Activated T-cell treated with anti-CD3 and anti-CD28 coated beads, Interleukin-2, amount 50 U/mL, for 1 hour (primary cell): Measurements from ENCODE around the gene TRIM43B.
A peak's percentile ranks its signal among the peaks of the same experiment; 100 is the strongest.
"Not testable (repeated sequence)": the region's sequence is repeated elsewhere in the genome, so short reads cannot be mapped to it uniquely, and the experiment has no call there.

ENCODE experiments used
- DNase-seq: peaks from one replicate; pipeline ENCODE4 v3.0.0-alpha.2; 2020

The TRIM43B gene

GRCh38 chr2:95484654-95485053 is at the start of gene TRIM43B:
Gene TRIM43B (minus strand): TSS chr2:95484754. CDS start chr2:95482714, 2,040 bp downstream.
- DNase-seq: not testable (repeated sequence)

- no peak for DNase-seq
Measured at GRCh38 chr2:95531254-95531771, 46.8 kb upstream of the TRIM43B start.

GRCh38 chr2:95530734-95531133 is 46.2 kb upstream of the TRIM43B start:
- no peak for DNase-seq

DNA sequence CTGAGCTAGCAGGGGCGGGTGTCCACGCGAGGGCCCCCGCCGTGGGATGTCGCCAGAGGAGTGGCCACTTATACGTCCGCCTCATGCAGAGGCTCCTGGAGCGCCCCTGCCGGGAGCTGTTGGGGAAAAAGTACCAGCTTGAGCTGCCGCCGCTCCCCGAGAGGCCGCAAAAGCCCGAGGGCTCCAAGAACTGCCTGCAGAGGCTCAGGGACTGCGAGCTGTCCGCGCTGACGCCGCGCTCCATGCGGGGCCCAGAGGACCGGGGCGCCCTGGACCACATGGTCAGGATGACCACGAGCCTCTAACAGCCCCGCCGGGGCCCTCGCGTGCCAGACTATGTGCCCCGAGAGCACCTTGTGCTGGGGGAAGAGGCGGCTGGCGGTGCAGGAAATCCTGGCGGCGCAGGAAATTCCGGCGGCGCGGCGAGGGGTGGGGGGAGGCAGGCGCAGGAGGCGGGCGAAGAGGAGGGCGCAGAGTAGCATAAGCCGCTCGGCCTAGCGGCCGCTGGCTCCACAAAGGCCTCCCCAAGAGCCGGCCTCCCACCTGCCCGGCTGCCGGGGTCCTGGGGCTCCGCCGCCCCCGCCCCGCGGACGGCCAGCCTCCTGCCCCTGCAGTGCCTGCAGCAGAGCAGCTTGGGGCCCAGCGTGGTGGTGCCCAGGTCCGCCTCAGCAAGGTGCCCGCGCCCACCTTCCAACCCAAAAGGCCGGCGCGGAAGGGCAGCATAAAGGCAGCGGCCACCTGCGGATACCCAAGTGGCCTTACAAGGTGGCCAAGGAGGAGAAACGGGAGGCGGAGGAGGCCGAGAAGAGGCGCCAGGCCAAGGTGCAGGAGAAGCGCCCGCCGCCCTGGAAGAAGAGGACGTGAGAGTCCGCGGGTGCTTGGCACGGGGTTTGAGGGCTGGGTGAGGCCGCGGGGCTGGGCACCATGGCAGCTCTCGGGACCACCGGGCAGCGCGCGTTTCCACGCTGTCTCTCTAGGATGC is 42.1 kb upstream of the TRIM43B start:
- DNase-seq: peak; percentile 51

- no peak for DNase-seq
Measured at GRCh38 chr2:95525294-95526035, 40.9 kb upstream of the TRIM43B start.

GRCh38 chr2:95524195-95524594 is 39.6 kb upstream of the TRIM43B start:
- no peak for DNase-seq

DNA sequence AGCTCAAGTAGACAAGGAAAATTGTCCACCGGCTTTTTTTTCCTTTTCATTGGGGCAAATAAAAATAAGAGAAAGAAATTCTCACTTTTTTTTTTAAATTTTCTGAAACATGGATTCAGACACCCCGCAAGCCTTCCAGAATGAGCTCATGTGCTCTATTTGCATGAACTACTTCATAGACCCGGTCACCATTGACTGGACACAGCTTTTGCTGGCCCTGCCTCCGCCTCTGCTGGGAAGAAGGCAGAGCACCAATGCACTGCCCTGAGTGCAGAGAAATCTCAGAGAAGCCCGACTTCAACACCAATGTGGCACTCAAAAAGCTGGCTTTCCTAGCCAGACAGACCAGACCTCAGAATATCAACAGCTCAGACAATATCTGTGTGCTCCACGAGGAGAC is 30.2 kb upstream of the TRIM43B start:
- DNase-seq: no peak

GRCh38 chr2:95514226-95514625 is 29.7 kb upstream of the TRIM43B start:
- not testable (repeated sequence) for DNase-seq

GRCh38 chr2:95509408-95509807 is 24.9 kb upstream of the TRIM43B start:
- DNase-seq: no peak

DNA sequence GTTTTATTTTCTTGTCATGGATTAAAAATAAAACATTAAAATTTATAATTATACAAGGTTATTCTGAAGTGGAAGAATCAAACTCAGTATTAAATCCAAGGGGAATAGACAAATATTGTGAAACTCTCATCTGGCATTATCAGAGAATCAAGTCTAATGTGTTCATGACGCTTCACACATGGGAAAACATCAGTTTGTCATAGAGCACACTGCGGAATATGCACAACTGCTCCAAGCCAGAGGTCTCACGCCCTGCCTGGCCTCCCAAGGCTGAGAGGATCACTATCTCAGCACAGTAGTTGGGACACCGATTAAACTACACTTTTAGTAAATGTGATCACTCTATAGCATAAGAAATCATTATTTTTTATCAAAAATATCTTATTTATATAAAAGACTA is 20.7 kb upstream of the TRIM43B start:
- no peak for DNase-seq

DNA sequence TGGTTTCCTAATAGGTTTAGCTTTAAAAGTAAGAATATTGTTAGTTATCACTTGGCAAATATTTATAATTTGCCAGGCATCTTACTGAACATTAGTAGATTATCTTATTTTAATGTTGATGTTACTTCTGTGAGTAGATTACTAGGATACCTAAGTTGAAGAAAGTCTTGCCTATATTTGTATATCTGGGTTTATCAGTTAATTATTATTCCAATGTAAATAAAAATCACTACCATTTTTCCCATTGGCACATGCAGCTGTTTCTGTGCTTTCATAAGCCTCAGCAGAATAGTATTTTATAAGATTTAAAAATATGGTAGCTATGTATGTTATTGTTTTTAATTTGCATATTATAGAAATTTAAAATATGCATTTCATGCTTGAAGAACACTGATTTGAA is 16.3 kb upstream of the TRIM43B start:
- DNase-seq: no peak

- DNase-seq: not testable (repeated sequence)
Measured at GRCh38 chr2:95492076-95492475, 7.5 kb upstream of the TRIM43B start.

GRCh38 chr2:95475025-95475424 is 9.5 kb downstream of the TRIM43B start:
- DNase-seq: not testable (repeated sequence)

DNA sequence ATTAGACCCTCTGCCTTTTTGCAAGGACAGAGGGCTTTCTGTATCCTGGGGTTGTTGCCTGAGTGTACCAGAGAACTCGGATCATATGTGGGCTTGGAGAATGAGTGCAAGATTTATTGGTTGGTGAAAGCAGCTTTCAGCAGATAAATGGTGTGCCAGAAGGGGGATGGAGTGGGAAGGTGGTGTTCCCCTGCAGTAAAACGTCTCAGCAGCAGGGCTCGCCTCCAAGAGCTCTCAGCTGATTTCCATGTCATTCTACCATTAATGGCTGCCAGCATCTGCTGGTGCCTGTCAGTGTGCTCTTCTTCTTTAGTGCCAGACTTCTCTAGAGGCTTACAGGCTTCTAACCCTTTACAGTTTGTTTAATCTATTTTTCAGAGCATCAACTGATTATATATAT is 16.6 kb downstream of the TRIM43B start:
- not testable (repeated sequence) for DNase-seq

DNA sequence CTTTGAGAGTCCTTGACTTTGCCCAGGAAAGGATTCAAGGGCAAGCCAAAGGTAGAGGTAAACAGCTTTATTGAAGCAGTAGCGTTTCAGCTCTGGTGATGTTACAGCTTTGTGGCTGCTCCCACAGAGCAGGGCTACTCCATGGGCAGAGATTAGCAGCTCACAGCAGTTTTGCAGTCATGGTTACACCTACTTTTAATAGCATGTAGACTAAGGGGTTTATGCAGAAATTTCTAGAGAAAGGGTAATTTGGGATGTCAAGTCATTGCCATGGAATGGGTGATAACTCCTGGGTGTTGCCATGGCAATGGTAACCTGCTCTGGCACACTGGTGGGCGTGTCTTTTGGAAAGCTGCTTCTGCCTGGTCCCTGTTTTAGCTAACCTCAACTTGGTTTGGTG is 18.0 kb downstream of the TRIM43B start:
- not testable (repeated sequence) for DNase-seq

DNA sequence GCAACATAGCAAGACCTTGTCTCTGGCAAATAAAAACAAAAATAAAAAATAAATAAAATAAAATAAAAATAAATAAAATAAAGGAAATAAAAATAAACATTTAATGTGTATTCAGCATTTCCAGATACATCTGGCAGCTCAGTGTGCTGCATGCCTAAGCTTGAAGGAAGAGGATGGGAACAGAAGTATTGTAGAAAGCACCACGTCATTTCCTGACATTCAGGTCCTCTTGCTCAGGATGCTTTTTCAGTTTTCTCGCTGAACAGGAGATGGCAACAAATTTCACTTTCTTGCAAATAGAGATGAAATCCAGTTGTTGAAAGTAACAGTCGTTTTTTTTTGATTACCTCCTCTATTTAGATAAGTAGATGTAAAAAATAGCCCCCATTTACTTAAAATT is 21.3 kb downstream of the TRIM43B start:
- not testable (repeated sequence) for DNase-seq

- DNase-seq: not testable (repeated sequence)
Measured at GRCh38 chr2:95445317-95445716, 39.2 kb downstream of the TRIM43B start.

DNA sequence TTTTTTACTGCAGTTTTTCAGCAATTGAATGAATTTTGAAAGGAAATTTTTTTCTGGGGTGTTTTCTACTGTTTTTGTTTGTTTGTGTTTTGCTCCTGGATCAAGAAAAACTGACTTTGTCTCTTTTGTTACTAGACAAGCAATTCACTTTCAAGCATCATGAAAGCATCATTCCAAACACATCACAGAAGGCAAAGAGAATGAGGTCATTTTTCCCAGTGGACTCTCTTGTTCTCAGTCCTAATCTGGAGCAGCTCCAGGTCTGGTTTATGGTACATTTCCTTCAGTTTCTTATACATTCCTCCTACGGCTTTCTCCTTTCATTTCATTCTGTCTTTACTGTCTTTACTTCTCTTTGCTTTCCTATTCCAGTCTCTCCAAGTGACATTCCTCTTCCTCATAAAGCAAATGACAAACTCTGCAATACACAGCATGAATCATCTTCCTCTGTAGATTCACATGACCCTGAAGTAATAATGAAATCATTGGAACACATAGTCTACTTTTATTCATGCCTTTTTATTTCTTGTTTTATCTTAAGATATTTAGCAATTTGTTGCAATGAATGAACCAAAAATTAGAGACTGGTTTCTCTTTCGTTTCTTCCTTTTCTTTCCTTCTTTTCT is 42.0 kb downstream of the TRIM43B start:
- DNase-seq: not testable (repeated sequence)

GRCh38 chr2:95435872-95436209 is 48.7 kb downstream of the TRIM43B start:
- not testable (repeated sequence) for DNase-seq

DNA sequence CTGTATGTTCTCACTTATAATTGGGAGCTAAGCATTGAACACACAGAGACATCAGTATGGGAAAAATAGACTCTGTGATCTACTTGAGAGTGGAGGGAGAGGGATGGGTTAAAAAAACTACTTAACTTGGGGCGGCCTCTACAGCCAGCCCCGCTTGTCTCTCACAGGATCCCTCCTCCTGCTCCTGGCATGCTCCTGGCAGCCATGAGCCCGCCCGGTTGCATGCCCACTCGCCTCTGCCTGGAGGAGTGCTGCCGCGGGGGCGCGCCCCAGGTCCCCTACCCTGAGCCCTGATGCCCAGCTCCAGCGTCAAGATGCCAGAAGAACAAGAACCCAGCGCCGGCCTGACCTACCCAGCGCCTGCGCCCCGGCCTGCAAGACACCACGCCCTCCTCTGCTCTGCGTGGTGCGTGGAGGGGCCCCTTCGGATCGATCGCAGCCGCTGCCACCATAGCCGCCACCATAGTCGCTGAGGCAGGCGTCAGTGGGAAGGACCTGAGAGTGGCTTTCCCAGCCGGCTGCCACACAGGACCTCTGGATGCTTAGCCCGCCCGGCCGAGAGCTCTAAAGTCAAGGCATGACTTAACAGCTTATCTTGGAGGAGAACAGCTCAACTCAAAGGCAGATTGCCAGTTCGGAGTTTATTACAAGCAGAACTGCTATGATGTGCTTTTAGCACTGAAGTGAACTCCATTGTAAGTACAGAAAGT is 49.2 kb downstream of the TRIM43B start:
- DNase-seq: not testable (repeated sequence)

GRCh38 chr2:95434507-95435076 is 50.0 kb downstream of the TRIM43B start:
- DNase-seq: not testable (repeated sequence)

DNA sequence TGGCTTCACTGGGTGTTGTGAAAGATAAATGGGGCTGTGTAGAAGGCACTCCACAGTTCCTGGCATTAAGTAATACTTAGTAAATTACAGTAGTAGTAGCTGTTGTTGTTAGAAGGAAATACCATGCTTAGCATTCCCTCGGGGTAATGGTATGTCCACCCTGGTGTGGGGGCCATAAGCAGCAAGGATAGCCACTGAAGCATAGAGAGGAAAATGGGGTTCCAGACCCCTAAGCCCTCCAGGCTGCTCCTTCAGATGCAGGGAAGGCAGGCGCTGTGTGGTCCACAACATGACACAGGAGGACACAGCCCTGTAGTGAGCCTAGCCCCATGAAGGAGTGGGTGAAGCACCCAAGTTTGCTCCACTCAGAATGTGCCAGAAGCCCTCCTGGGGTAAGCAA is 50.6 kb downstream of the TRIM43B start:
- DNase-seq: not testable (repeated sequence)
